ENCODE results near the gene WDR5.

- TF ChIP-seq ZNF331 (CRISPR knock-in tag; IDR thresholded peaks at IDR 0.05; ENCODE audit: low read depth): no peak
- TF ChIP-seq, protein P1, sequence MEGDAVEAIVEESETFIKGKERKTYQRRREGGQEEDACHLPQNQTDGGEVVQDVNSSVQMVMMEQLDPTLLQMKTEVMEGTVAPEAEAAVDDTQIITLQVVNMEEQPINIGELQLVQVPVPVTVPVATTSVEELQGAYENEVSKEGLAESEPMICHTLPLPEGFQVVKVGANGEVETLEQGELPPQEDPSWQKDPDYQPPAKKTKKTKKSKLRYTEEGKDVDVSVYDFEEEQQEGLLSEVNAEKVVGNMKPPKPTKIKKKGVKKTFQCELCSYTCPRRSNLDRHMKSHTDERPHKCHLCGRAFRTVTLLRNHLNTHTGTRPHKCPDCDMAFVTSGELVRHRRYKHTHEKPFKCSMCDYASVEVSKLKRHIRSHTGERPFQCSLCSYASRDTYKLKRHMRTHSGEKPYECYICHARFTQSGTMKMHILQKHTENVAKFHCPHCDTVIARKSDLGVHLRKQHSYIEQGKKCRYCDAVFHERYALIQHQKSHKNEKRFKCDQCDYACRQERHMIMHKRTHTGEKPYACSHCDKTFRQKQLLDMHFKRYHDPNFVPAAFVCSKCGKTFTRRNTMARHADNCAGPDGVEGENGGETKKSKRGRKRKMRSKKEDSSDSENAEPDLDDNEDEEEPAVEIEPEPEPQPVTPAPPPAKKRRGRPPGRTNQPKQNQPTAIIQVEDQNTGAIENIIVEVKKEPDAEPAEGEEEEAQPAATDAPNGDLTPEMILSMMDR (conservative IDR thresholded peaks at IDR 0.05; ENCODE audit: low read depth in 2 of 2): no peak
- TF ChIP-seq POLR2AphosphoS5 (IDR thresholded peaks at IDR 0.05; ENCODE audit: low read depth): no peak
- no peak for TF ChIP-seq EZH2 (IDR thresholded peaks at IDR 0.05; ENCODE audit: low read depth, unreplicated experiment)
- no peak for TF ChIP-seq REST (IDR thresholded peaks at IDR 0.05; ENCODE audit: unreplicated experiment)
- no peak for TF ChIP-seq CREB1 (CRISPR knock-in tag; IDR thresholded peaks at IDR 0.05; ENCODE audit: low read depth)
- no peak for TF ChIP-seq NANOG (IDR thresholded peaks at IDR 0.05; ENCODE audit: borderline replicate concordance)
- TF ChIP-seq ZNF462 (CRISPR knock-in tag; IDR thresholded peaks at IDR 0.05): no peak
- TF ChIP-seq EZH2phosphoT487 (IDR thresholded peaks at IDR 0.05; ENCODE audit: unreplicated experiment): no peak
- TF ChIP-seq STAT1 (IDR thresholded peaks at IDR 0.05; ENCODE audit: unreplicated experiment): no peak
Observed at GRCh38 chr9:134176599-134176968, 40.7 kb downstream of the WDR5 start.
